HG02943 (cell line): Measurements from ENCODE around the gene VPS35.

Source experiments
- ATAC-seq: cut with Tn5 transposase; IDR thresholded peaks from one replicate; pipeline ENCODE4 v1.9.1; 2021; ENCODE audit warnings: mild to moderate bottlenecking, low read depth, moderate library complexity; ENCODE audit not compliant: unreplicated experiment

Gene VPS35

DNA sequence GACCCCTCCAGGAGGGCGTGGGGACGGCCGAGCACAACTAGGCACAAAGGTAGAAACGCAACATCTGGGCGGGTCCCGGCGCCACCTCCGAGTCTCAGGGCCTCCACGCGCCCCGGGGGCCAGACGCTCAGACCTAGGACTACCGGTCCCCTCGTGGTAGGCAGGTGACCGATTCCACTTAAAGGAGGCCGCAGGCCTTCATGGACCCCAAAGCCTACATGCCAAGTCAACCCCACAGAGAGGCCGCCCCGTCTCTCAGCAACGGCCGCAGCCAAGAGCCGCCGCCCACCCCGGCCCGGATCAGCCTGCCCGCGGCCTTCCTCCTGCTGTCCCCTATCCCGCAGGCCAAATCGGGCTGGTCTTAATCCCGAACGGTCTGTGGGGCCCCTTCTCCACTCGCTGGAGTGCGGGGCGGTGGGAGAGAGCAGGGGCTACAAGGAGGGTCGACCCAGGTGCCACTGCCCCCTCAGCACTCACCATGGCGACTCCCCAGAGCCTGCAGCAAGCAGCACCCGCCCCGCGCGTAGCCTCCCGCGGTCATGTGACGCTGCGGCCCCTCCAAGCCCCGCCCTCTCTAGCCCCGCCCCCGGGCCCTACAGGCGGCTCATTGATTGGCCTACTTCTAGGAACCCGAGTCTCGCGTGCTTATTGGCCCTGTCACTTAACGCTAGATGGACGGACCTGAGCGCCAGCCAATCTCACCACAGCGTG is at the start of gene VPS35:
Gene VPS35 (minus strand): TSS at position 525 of the 711 bp plus-strand sequence. CDS start 45 bp downstream, at position 480.
- ATAC-seq: peak; percentile 87

DNA sequence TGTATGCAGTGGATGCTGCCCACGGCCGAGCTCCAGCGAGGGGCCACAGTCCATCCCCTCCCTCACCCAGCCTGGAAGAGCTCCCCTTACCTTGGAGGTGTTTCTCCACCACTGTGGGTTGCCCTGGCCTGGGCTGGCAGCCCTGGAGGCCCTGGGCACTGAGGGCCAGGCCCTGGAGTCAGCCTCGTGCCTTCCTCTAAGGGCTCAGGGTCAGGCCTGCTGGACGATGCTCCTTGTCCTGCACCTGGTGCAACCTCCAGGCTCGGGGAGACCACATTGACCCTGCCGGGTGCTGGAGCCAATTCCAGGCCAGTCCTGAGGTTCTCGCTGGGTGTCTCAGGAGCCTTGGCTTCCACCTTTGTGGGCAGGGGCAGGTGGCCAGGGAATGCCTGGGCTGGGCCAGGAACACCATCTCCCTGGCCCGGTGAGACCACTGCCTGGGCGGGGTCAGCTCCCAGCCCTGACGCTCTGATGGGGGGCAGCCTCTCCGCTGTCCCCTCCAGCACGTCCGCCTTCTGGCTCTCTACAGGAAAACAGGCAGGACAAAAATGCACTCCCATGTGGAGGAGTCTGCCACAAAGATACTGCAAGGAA is 48.7 kb upstream of the VPS35 start:
- no peak for ATAC-seq

DNA sequence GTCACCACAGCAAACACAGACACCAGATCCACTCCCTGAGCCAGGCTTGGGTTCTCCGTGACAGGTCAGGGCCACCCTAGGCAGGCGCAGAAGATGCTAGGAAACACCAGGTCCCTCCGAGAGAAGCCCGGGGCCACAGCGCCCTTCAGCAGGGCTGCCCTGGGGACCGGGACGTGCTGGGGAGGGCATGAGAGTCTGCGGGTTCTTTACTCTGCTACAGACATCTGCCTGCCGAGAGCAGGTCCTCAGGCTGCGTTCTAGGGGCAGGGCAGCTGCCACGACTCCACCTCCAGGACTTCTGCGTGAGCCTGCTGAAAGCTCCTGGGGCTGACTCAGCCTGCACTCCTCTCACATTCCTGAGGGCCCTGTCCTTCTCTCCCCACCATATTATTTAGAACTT is 47.7 kb upstream of the VPS35 start:
- ATAC-seq: no peak

DNA sequence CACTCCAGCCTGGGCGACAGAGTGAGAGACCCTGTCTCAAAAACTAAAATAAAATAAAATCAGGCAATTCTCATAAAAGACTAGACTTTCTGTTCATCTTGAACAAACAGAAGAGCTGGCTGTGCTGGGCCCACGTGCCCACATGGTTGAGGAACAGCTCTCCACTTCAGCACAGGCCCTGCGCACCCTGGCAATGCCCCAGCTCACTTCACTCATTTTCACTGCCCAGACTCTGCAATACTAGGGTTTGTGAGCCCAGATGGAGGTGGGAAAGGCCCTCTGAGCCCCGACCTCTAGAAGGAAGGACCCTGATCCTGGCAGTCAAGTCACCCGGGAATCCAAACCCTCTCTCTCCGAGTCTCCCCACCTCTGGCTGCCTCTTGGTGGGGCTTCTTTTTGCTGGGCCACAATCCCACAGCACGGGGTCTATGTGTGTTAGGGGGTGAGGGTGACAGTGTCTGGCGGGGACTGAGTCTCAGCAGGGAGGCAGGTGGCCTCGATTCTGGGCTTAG is 44.4 kb upstream of the VPS35 start:
- ATAC-seq: no peak

DNA sequence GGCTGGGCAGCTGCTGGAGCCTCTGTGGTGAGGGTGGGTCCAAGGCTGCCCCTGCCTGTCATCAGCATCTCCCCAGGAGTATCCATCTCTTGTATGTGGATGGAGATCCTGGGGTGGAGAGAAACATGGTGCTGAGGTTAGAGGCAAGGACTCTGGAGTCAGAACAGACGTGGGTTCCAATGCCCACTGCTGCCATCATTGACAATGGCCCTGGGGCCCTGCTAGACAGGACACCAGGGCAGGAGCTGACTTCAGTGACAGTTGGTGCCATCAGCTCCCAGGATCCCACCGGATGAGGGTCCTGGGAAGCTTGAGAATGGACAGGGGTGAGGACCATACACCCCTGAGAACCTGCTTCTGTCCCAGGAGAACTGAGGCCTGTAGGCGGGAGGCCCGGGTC is 43.6 kb upstream of the VPS35 start:
- no peak for ATAC-seq

DNA sequence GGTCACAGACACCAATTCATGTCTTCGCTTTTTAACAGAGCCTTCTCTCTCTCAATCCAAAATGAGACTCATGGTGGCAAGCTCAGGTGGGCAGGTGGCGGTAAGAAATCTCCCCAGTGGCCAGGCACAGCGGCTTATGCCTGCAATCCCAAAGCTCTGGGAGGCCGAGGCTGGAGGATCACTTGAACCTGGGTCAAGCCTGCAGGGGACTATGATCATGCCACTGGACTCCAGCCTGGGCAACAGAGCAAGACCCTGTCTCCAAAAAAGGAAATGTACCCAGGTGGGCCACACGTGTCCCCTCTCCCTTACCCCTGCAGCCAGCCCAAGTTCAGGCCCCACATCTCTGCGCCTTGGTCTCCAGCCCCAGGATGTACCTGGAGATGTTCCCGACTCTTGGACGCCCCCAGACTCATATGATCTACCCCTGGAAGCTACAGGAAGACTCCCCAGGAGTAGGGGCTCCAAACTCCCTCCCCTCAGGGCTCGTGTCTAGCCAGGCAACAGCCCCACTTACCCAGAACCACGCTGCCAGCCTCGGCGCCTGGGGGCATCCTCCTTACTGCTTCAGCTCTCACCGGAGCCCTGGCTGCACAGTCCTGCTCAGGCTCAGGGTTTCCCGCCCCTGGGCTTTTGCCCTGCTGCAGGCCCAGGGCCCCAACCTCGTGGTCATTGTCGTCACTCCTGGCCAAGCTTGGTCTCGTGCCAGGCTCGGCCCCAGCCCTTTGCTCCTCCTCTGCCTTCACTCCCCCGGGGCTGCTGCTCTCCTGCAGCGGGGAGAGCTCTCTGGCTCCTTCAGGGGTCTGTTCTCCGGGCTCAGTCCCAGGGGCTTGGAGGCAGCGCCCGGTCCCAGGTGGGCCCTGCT is 42.9 kb upstream of the VPS35 start:
- ATAC-seq: no peak

DNA sequence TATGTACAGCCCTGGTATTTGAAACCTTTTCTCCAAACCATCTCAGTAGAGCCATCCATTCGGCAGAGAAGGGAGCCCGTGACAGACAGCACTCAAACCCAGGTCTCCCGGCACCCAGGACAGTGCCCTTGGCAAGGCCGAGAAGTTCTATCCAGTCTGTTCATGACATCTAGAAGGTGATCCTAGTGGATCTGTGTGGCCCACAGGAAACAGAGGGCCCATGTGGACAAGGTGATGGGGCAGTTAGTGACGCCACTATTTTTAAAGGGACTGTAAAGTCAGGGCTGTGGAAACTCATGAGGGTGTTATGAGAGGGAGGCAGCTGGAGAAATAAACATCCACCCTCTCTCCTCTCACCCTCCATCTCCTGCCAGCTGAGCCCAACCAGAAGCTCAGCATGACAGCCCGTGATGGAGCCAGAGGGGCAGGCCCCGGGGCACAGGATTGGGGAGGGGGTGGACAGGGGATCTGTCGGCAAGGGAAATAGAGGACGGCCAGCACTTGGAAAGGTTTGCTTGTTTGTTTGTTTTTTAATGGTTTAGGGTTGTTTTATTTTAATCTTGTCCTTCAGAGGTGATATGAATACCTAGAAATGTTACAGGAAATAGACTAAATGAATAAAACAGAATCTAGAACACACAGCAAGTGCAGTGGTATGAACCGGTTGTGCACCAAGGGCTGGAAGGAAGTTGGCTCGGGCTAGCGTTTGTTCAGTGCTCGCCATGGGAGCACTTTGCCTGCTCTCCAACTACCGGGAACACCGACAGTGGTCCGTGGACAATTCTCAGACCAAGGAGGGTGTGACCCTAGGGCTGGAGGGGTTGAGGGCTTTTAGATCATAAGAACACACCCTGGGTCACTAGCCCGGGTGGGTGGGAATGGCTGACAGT is 42.1 kb upstream of the VPS35 start:
- no peak for ATAC-seq

DNA sequence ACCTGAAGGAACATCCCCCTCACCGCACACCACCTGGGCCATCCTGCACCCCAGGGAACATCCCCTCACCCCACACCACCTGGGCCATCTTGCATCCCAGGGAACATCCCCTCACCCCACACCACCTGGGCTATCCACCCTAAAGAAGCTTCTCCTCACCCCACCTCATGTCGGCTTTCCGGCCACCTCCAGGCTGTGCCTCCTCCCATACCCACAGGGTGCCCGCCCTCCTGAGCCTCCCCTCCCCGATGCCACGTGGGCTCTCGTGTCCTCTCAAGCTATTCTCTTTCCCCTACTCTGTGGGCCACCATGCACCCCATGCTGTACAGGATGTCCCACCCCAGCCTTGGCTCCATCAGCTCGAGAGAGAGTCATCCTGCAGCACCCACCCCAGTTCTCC is 41.1 kb upstream of the VPS35 start:
- ATAC-seq: no peak

DNA sequence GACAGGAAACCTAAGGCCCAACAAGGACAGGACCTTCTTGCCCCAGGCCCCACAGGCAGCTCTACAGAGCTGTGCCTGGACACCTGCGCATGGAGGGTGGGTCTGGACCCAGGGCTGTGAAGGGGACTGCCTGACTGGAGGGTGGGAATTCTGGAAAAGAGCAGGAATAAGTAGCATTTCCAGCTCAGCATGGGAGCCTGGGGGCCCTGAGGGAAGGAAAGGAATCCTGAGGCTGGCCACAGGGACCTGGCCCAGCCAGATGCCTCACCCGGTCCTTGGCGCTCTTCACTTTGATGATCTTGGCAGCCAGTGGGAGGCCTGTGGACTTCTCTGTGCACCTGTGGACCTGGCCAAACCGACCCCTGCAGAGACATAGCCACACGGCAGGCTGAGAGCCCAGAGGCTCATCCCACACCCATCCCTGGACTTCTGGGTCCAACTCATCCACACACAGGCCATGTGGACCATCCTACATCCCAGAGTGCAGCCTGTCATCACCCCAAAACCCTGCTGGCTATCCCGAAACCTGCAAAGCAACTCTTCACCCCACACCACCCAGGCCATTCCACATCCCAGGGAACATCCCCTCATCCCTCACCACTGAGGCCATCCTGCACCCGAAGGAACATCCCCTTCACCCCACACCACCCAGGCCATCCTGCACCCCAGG is 40.5 kb upstream of the VPS35 start:
- no peak for ATAC-seq

DNA sequence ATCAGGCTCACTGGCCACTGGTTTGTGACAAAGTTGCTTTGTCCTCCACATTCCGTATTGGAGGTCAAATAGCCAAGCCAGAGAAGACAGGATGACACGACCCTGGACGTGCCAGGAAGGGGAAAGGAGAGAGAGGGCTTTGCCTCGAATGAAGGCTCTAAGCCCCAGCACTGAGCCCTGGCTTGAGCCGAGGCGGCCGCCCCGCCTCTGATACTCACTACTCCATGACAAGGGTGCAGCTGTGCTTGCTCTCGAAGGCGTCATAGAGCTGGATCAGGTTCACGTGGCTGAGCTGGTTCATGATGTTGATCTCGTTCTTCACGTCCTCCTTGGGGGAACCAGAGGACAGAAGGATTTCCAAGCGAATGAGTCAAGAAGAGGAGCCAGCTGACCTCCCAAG is 39.8 kb upstream of the VPS35 start:
- no peak for ATAC-seq

DNA sequence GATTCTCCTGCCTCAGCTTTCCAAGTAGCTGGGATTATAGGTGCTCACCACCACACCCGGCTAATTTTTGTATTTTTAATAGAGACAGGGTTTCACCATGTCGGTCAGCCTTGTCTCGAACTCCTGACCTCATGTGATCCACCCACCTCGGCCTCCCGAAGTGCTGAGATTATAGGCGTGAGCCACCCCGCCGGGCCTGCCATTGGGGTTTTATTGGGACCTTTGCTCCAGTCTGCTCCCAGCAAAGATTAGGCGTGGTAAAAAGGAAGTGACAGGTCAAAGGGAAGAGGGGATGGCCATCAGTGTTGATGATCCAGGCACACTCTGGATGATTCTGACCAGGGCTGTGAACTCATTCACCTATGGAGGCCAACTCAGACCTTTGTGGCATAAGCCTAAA is 38.7 kb upstream of the VPS35 start:
- no peak for ATAC-seq

DNA sequence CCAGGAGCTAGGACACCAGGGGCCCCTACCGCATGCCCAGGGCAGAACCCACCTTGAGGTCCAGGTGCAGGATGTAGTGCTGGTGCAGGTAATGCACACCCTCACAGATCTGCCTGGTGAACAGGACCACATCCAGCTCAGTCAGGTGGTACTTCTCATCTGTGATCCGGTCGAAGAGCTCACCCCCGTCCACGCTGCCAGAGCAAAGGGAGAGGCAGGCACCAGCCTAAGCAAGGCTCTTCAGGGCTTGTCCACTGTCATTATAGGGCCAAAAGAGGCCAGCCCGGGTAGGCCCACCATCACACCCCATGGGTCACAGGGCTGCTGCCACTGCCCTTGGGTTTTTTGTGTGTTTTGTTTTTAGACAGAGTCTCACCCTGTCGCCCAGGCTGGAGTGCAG is 38.2 kb upstream of the VPS35 start:
- ATAC-seq: no peak

DNA sequence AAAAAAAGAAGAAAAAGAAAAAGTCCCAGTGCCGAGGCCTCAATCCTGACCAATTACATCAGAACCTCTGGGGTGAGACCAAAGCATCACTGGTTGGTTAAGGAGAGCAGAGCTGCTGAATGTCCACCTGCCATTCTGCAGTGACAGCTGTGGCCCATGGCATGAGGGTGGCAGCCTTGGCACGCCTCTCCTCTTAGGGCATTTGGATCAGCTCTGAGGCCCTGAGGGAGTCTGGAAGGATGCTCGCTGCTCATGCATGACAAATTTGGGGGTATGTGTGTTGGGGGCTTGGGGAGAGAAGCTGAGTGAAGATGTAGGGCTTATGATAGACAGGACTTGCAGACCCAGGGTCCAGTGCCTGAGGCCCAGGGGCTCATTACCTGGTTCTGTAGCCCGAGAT is 32.9 kb upstream of the VPS35 start:
- no peak for ATAC-seq

DNA sequence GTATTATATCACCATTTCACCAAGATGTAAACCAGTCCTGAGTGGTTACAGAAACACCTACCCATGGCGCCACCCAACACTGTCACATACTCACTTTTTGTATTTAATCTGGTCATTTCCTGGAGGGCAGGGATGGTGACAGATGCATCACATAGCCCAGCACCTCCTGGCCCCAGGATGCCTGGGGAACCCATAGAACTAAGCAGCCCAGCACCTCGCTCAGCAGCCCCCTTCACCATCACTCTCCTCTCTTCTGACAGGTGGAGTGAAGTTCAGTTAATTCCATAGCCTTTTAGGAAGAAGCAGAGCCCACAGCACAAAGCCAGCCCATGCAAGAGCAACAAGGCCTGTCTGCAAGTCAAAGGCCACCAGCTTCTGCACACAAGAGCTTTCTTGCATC is 31.6 kb upstream of the VPS35 start:
- ATAC-seq: no peak

DNA sequence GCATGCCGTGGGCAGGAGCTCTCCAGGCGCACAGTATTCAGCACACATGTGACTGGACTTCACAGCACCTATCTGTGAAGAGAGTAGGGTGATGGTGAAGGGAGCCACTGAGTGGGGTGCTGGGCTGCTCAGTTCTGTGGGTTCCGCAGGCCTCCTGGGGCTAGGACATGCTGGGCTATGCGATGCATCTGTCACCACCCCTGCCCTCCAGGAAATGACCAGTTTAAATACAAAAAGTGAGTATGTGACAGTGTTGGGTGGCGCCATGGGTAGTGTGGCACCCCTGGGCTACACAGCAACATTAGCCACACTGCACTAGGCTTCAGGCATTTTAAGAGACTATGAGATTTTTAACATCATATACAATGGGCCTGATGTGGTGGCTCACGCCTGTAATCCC is 30.6 kb upstream of the VPS35 start:
- ATAC-seq: no peak

DNA sequence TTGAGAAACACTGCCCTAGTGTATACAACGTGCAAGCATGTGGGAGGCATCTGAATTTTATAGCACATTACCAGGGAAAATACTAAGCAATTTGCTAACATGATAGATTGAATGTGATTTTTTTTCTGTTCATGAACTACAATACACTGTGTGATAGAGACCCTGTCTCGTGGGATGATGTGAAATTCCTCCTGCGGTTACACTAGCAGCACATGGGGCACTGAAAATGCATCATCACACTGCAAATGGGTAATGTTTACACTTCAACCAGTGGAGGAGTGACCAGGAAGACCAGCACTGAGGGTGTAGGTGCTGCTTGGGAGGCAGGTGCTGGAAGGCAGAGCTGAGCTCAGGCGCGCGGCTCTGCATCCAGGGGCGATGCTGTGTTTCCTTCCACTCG is 29.2 kb upstream of the VPS35 start:
- no peak for ATAC-seq

DNA sequence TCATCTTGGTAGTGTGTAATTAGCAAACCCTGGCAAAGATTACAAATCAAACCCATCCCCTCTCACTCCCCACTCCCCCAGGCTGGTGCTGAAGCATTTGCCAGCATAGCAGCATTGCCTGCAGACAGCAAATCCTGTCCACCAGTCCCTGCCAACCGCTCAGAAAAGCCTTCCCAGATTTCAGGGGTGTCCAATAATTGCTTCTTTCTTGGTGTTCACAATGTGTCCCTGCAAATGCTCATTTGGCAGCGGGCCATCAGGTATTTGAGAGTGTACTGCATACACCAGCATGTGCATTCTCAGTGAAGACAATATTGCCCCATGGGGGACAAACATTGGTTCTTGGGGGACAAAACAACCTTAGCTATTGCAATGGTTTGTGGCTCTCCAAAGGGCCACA is 28.7 kb upstream of the VPS35 start:
- ATAC-seq: no peak

DNA sequence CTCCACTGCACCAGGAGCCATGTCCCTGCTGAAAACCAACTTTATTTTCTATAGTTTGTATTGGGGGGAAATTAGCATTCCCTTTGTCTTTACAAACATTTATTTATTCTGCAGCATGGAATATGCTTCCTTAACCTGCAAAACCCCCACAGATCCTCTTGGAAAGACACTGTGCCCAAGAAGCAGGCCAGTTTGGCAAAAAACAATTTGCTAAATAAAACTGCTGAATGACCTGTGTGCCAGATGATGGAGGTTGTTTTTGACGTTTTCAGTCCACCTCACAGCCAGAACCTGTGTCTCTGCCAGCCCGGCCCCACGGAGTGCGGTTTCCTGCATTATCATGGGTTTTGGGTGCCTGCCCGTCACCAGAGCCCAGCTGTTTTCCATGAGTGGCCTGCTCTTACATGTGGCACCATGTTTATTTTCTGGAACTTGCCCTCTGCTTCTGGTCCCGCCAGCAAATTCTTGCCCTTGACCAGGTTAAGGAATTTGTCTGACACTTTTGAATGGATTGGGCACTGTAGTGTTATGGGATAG is 26.9 kb upstream of the VPS35 start:
- no peak for ATAC-seq

DNA sequence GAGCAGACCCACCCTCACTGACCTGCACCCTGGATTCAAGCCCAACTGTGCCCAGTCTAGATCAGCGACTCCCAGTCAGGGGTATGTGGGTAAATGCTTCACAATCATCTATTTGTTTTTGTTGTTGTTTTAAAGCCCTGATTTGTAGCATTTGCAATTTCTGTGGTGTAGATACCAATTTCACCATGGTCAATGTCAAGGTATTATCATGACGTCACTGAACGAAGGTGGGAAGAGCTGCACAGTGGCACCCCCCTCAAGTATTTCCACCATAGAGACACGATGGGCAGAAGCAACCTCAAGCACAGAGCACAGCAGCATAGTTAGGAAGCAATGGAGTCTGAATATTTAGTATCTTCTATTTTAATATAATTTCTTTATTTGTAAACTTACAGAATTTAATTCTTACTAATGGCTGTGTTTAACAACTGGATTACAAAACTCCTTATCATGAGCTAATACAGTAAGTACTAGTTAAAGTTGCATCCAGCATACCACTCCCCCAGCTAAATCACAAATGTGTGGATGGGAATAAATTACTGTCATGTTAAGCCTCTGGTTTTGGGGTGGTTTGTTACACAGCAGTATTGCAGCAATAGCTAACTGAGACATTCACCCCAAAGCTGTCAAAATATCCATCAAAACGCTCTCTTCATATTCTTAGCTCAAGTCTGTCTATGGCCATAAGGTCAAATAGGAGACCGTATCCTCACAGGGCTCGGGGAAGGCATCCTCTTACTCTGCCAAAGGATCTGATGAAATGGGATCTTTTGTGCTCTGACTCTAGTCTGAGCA is 26.0 kb upstream of the VPS35 start:
- ATAC-seq: no peak
